ENCODE measurements around the gene CD63. TPM values are rescaled to one million over a fixed set of nuclear protein-coding genes. Genes with fewer than 3 reads are reported as not detected.

CD63 gene
- total and polyA plus RNA-seq, 2 of the 13 experiments (the other 11 are each of a cell fraction or from before 2014, with no cell fraction given) = 234 to 277 TPM

GRCh38 chr12:55715833-55716581, 12.8 kb downstream of the CD63 start, which contains the start of gene BLOC1S1 (continued):
- TF ChIP-seq ZXDC (CRISPR knock-in tag; IDR thresholded peaks at IDR 0.05) = no peak
- TF ChIP-seq BCL6 (CRISPR knock-in tag; IDR thresholded peaks at IDR 0.05) = peak; percentile 62
- no peak for TF ChIP-seq ZSCAN9 (CRISPR knock-in tag; IDR thresholded peaks at IDR 0.05; ENCODE audit: borderline replicate concordance)
- no peak for TF ChIP-seq KAT2B (IDR thresholded peaks at IDR 0.05; ENCODE audit: borderline replicate concordance, low read depth, low read length)
- TF ChIP-seq SMAD9 (CRISPR knock-in tag; IDR thresholded peaks at IDR 0.05) = no peak
- TF ChIP-seq BRCA1 (CRISPR knock-in tag; IDR thresholded peaks at IDR 0.05) = no peak
- no peak for TF ChIP-seq ZNF672 (CRISPR knock-in tag; IDR thresholded peaks at IDR 0.05)
- TF ChIP-seq NR0B2 (CRISPR knock-in tag; IDR thresholded peaks at IDR 0.05) = 0 out of 2 replicates have a peak, but pooled peaks have one; percentile 34
- TF ChIP-seq UBTF (CRISPR knock-in tag; IDR thresholded peaks at IDR 0.05) = peak; percentile 82
- TF ChIP-seq ZNF12 (CRISPR knock-in tag; IDR thresholded peaks at IDR 0.05) = no peak
- no peak for TF ChIP-seq ZFP36L2 (CRISPR knock-in tag; IDR thresholded peaks at IDR 0.05)
- 0 out of 2 replicates have a peak, but pooled peaks have one; percentile 30 for TF ChIP-seq ZNF782 (CRISPR knock-in tag; IDR thresholded peaks at IDR 0.05; ENCODE audit: borderline replicate concordance)
- no peak for TF ChIP-seq SIX4 (CRISPR knock-in tag; IDR thresholded peaks at IDR 0.05)
- TF ChIP-seq ZNF550 (CRISPR knock-in tag; IDR thresholded peaks at IDR 0.05; ENCODE audit: borderline replicate concordance) = no peak
- TF ChIP-seq PBX3 (CRISPR knock-in tag; IDR thresholded peaks at IDR 0.05; ENCODE audit: borderline replicate concordance) = no peak
- peak; percentile 90 for TF ChIP-seq SIN3B (IDR thresholded peaks at IDR 0.05; ENCODE audit: low read length)
- TF ChIP-seq ONECUT2 (CRISPR knock-in tag; IDR thresholded peaks at IDR 0.05) = no peak
- TF ChIP-seq ZNF746 (CRISPR knock-in tag; IDR thresholded peaks at IDR 0.05) = peak; percentile 85; the same call in 1 of the 2 replicates
- TF ChIP-seq ZNF703 (CRISPR knock-in tag; IDR thresholded peaks at IDR 0.05; ENCODE audit: borderline replicate concordance) = no peak
- peak; percentile 75; the same call in 1 of the 2 replicates for TF ChIP-seq SNAPC2 (CRISPR knock-in tag; IDR thresholded peaks at IDR 0.05)
- no peak for TF ChIP-seq FUBP1 (CRISPR knock-in tag; IDR thresholded peaks at IDR 0.05; ENCODE audit: borderline replicate concordance)
- no peak for TF ChIP-seq SATB2 (CRISPR knock-in tag; IDR thresholded peaks at IDR 0.05)

All from HepG2 (cell line).